SK-N-SH (cell line): ENCODE results near the gene CLCA4.

Experiments
- FOSL2 ChIP-seq: IDR thresholded peaks from 2 replicates; pipeline ENCODE4 v1.4.0; 2012; ENCODE audit warnings: low read depth, mild to moderate bottlenecking, moderate library complexity, borderline replicate concordance
- POLR2AphosphoS5 ChIP-seq: IDR thresholded peaks from 2 replicates; pipeline ENCODE4 v1.6.1; 2012; ENCODE audit warnings: low read depth, low read length
- RXRA ChIP-seq: IDR thresholded peaks from 2 replicates; pipeline ENCODE4 v1.4.0; 2012; ENCODE audit warnings: low read depth, mild to moderate bottlenecking, borderline replicate concordance
- TF ChIP-seq, protein P1 (sequence below): fragments of 200-600 bp; sonication (generic); IDR thresholded peaks from 2 replicates; pipeline ENCODE4 v1.6.1; 2017; ENCODE audit warnings: antibody characterized with exemption, mild to moderate bottlenecking, moderate library complexity

DNA sequence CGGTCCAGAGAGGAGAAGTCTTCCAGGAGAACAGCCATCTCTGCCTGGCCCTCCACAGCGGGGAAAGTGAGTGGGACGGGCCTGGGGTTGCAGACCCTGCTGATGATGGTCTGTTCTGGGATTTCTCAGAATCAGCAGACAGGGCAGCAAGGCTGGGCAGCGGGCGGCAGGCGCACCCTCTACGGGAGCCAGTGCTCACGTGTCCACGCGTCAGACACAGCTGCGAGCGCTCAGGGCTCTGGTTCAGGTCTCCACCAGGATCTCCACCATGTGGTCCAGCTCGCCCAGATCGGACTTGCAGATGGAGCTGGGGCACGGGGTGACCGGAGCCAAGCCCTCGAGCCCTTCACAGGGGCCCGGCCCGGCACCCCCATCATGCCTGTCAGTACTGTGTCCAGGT, 5.5 kb downstream of the CLCA4 start:
- TF ChIP-seq, protein P1, sequence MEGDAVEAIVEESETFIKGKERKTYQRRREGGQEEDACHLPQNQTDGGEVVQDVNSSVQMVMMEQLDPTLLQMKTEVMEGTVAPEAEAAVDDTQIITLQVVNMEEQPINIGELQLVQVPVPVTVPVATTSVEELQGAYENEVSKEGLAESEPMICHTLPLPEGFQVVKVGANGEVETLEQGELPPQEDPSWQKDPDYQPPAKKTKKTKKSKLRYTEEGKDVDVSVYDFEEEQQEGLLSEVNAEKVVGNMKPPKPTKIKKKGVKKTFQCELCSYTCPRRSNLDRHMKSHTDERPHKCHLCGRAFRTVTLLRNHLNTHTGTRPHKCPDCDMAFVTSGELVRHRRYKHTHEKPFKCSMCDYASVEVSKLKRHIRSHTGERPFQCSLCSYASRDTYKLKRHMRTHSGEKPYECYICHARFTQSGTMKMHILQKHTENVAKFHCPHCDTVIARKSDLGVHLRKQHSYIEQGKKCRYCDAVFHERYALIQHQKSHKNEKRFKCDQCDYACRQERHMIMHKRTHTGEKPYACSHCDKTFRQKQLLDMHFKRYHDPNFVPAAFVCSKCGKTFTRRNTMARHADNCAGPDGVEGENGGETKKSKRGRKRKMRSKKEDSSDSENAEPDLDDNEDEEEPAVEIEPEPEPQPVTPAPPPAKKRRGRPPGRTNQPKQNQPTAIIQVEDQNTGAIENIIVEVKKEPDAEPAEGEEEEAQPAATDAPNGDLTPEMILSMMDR = no peak
- no peak for TF ChIP-seq RXRA
- TF ChIP-seq FOSL2 = no peak
- TF ChIP-seq POLR2AphosphoS5 = no peak
